Measurements from ENCODE around the gene NAP1L1. TPM values are rescaled to one million over a fixed set of nuclear protein-coding genes. Genes with fewer than 3 reads are reported as not detected.

Gene NAP1L1
- total RNA-seq, 1 donor from 2014 or later: 253 TPM

Other genes with a start within 250 kb of the NAP1L1 start
- 23.5 and 26.5 TPM in 2 replicates for gene PHLDA1, start 52.9 kb downstream of the NAP1L1 start, total RNA-seq

Measured in dermis blood vessel endothelial cell (primary cell).